T-cell (primary cell): ENCODE results near the gene MCM7. TPM values are rescaled to one million over a fixed set of nuclear protein-coding genes. Genes with fewer than 3 reads are reported as not detected.

Experiments
- ATAC-seq, 4 experiments: fragments of 200-7000 bp in 3 of 4; fragments of 150-1000 bp in 1 of 4; cut with Tn5 transposase; replicated peaks in 1 of 4; 1 replicate in 3 of 4; 2 replicates in 1 of 4; pipeline ENCODE4 v1.10.0; 2021; ENCODE audit warnings: moderate library complexity in 3 of 4, mild to moderate bottlenecking in 2 of 4, moderate number of reproducible peaks in 1 of 4
- CTCF ChIA-PET, 2 donors: fragments of 300-600 bp; sonication (Branson Sonifier 250); formaldehyde crosslinking; loops; one replicate each; lab custom pipeline; 2022; ENCODE audit warnings: antibody characterized with exemption in 2 of 2; lab: Charles Lee
- POLR2A ChIA-PET, 2 donors: fragments of 300-600 bp; sonication (Branson Sonifier 250); formaldehyde crosslinking; loops; one replicate each; lab custom pipeline; 2022; ENCODE audit warnings: antibody characterized with exemption in 2 of 2; lab: Charles Lee
- DNase-seq, 35 experiments: peaks; one replicate each; pipeline versions ENCODE4 v3.0.0 to v3.0.0-alpha.2; 2013 to 2023
- H3K27ac ChIP-seq: one replicate; pipeline ENCODE4 v1.5.1; 2013; ENCODE audit warnings: low read length
- H3K27me3 ChIP-seq, 2 experiments: replicated peaks in 1 of 2; 1 replicate in 1 of 2; 2 replicates in 1 of 2; pipeline versions ENCODE4 v1.6.1 to v1.7.0; 2013; ENCODE audit warnings: low read length in 1 of 2, mixed read lengths in 1 of 2; ENCODE audit not compliant: control insufficient read depth in 2 of 2, insufficient read depth in 2 of 2; ENCODE audit errors: extremely low read depth in 1 of 2
- H3K36me3 ChIP-seq, 2 donors: 1 replicate in 1 of 2; 2 replicates in 1 of 2; pipeline versions ENCODE4 v1.6.1 to v1.7.0; 2013; ENCODE audit warnings: low read length in 1 of 2; ENCODE audit not compliant: control insufficient read depth in 2 of 2, insufficient read depth in 1 of 2; ENCODE audit errors: extremely low read depth in 1 of 2
- H3K4me1 ChIP-seq, 2 experiments: 1 replicate in 1 of 2; 2 replicates in 1 of 2; pipeline versions ENCODE4 v1.6.1 to v1.7.0; 2013; ENCODE audit warnings: low read length in 2 of 2, mixed read lengths in 1 of 2; ENCODE audit not compliant: insufficient read depth in 2 of 2, control insufficient read depth in 1 of 2; ENCODE audit errors: extremely low read depth in 1 of 2
- H3K4me3 ChIP-seq, 2 donors: 1 replicate in 1 of 2; 2 replicates in 1 of 2; pipeline versions ENCODE4 v1.5.1 to v1.7.0; 2013; ENCODE audit warnings: mild to moderate bottlenecking in 2 of 2, low read length in 1 of 2, moderate library complexity in 1 of 2; ENCODE audit not compliant: control insufficient read depth in 1 of 2; ENCODE audit errors: extremely low read depth in 1 of 2
- H3K9me3 ChIP-seq: 2 replicates; pipeline ENCODE4 v1.7.0; 2013
- H3K27ac Mint-ChIP-seq, 2 donors: one replicate each; pipeline ENCODE4 v1.8.0; 2020 to 2021; ENCODE audit warnings: mild to moderate bottlenecking in 2 of 2, mixed read lengths in 2 of 2
- H3K27me3 Mint-ChIP-seq, 2 donors: one replicate each; pipeline ENCODE4 v1.8.0; 2021 to 2022; ENCODE audit warnings: mixed read lengths in 2 of 2
- H3K36me3 Mint-ChIP-seq: one replicate; pipeline ENCODE4 v1.8.0; 2021; ENCODE audit warnings: mixed read lengths
- H3K4me1 Mint-ChIP-seq, 3 donors: one replicate each; pipeline ENCODE4 v1.8.0; 2020 to 2022; ENCODE audit warnings: mixed read lengths in 3 of 3, mild to moderate bottlenecking in 1 of 3
- H3K4me3 Mint-ChIP-seq, 3 donors: one replicate each; pipeline ENCODE4 v1.8.0; 2020 to 2022; ENCODE audit warnings: mild to moderate bottlenecking in 3 of 3, mixed read lengths in 3 of 3, moderate library complexity in 3 of 3
- H3K9me3 Mint-ChIP-seq, 3 donors: one replicate each; pipeline ENCODE4 v1.8.0; 2020 to 2022; ENCODE audit warnings: mixed read lengths in 3 of 3
- WGBS: methylation state at CpG from one replicate; pipeline ENCODE4 v1.1.5; 2013; ENCODE audit warnings: missing lambda C conversion rate; ENCODE audit not compliant: insufficient coverage; 5-methylcytosine and 5-hydroxymethylcytosine counted together
- total RNA-seq, 35 experiments: library from RNA in 6 of 35; stranded (reverse) in 6 of 35; fragments of 120-200 nt in 1 of 35; gene quantifications; one replicate each; pipeline versions ENCODE4 v1.2.1 to v1.2.4 and lab custom pipeline; 2013 to 2026

Gene MCM7
- total RNA-seq, 5 donors from 2014 or later (not counting 1 experiment from before 2014, with no cell fraction given): 95.2 to 181 (median 164) TPM

- peaks cover 41 to 44% (median 42%) of the 10 kb centered on the region in 3 donors for H3K4me1 Mint-ChIP-seq
- ATAC-seq: no peak
- Histone ChIP-seq H3K36me3 (peaks cover 0 to 13% of the 10 kb centered on the region in 2 donors), H3K9me3 (no peaks in the 10 kb centered on the region), H3K27ac (peak overlapping the region; percentile 97), H3K4me1 (peaks cover 7 to 52% of the 10 kb centered on the region in 2 experiments), H3K27me3 (no peaks in the 10 kb centered on the region), H3K4me3 (peak overlapping the region; percentile 82 to 91)
- no peaks in the 10 kb centered on the region for H3K9me3 Mint-ChIP-seq
- H3K27ac Mint-ChIP-seq: peak overlapping the region; percentile 100
- ChIA-PET CTCF (interaction anchor here in 1 of 2 donors (1.0 to 1.1 kb wide), 2 partner anchors 22 to 667 kb away, joined by 3 to 6 read pairs; partner anchors contain the start of gene LAMTOR4), POLR2A (interaction anchor here (0.6 to 0.9 kb wide), 5 partner anchors 26 to 653 kb away, joined by 3 to 13 read pairs (median 3); partner anchors contain the start of gene GPC2 (in 1 of the 2))
- no peak for DNase-seq
- H3K36me3 Mint-ChIP-seq: peaks cover 12% of the 10 kb centered on the region
- 5% methylated on average over 25 of the region's 29 CpGs for WGBS
- H3K4me3 Mint-ChIP-seq: peak overlapping the region; percentile 98 to 100 (median 100)
- H3K27me3 Mint-ChIP-seq: no peaks in the 10 kb centered on the region
These were observed 25.2 kb upstream of the MCM7 start for GRCh38 chr7:100126239-100126930.

DNA sequence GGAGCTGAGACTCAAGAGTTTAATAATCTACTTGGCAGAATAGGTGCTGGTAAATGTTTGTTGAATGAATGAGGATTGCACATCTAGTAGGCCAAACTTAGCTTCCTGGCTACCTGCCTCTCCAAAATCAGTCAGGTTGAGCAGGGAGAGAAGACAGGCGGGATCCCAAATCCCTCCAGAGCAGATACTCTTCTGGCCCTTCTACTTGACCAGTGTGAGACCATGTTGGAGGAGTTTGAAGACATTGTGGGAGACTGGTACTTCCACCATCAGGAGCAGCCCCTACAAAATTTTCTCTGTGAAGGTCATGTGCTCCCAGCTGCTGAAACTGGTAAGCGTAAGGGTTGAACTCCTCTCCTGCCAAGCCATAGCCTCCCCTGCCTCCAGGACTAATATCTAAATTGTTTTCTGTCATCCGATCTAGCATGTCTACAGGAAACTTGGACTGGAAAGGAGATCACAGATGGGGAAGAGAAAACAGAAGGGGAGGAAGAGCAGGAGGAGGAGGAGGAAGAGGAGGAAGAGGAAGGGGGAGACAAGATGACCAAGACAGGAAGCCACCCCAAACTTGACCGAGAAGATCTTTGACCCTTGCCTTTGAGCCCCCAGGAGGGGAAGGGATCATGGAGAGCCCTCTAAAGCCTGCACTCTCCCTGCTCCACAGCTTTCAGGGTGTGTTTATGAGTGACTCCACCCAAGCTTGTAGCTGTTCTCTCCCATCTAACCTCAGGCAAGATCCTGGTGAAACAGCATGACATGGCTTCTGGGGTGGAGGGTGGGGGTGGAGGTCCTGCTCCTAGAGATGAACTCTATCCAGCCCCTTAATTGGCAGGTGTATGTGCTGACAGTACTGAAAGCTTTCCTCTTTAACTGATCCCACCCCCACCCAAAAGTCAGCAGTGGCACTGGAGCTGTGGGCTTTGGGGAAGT lies 23.4 kb upstream of the MCM7 start:
- ChIA-PET CTCF (interaction anchor here (0.5 to 0.6 kb wide), 6 partner anchors 11 to 580 kb away, joined by 3 to 7 read pairs (median 4); no protein-coding TSS in a partner anchor), POLR2A (interaction anchor here (0.5 to 0.8 kb wide), 5 partner anchors 24 to 661 kb away, joined by 3 to 6 read pairs (median 3); partner anchors contain the start of gene MCM7 (in 1 of the 2))
- 100% methylated on average over 1 of the region's 4 CpGs for whole genome bisulfite sequencing
- Histone ChIP-seq H3K27ac (no peak overlapping the region), H3K27me3 (no peaks in the 10 kb centered on the region), H3K36me3 (peaks cover 0 to 13% of the 10 kb centered on the region in 2 donors), H3K4me3 (no peak overlapping the region), H3K9me3 (no peaks in the 10 kb centered on the region), H3K4me1 (peaks cover 7 to 53% of the 10 kb centered on the region in 2 experiments)
- Mint-ChIP-seq H3K27me3 (no peaks in the 10 kb centered on the region), H3K4me3 (peak overlapping the region; percentile 98 to 100 (median 100)), H3K36me3 (peaks cover 12% of the 10 kb centered on the region), H3K9me3 (no peaks in the 10 kb centered on the region), H3K4me1 (peaks cover 45 to 49% (median 47%) of the 10 kb centered on the region in 3 donors), H3K27ac (peak overlapping the region; percentile 74 to 100)
- ATAC-seq (no peak), DNase-seq (no peak)

- peaks cover 0 to 13% of the 10 kb centered on the region in 2 donors for H3K36me3 ChIP-seq
- Mint-ChIP-seq H3K27ac (peak overlapping the region in 1 of 2 donors; percentile 28), H3K4me3 (no peak overlapping the region), H3K4me1 (peaks cover 50 to 53% (median 52%) of the 10 kb centered on the region in 3 donors), H3K27me3 (no peaks in the 10 kb centered on the region), H3K9me3 (no peaks in the 10 kb centered on the region), H3K36me3 (peaks cover 12% of the 10 kb centered on the region)
- 100% methylated on average over 1 of the region's 1 CpG for WGBS
- ChIA-PET CTCF (interaction anchor here (0.5 to 0.6 kb wide), 3 partner anchors 12 to 360 kb away, joined by 4 to 5 read pairs (median 4); no protein-coding TSS in a partner anchor), POLR2A (interaction anchor here in 1 of 2 donors (0.6 kb wide), 1 partner anchor 42 kb away, joined by 3 read pairs; no protein-coding TSS in a partner anchor)
- no peak for DNase-seq
- no peaks in the 10 kb centered on the region for H3K27me3 ChIP-seq
- no peak for ATAC-seq
- no peaks in the 10 kb centered on the region for H3K9me3 ChIP-seq
- H3K4me3 ChIP-seq: no peak overlapping the region
- H3K27ac ChIP-seq: no peak overlapping the region
- H3K4me1 ChIP-seq: peaks cover 9 to 52% of the 10 kb centered on the region in 2 experiments
These were observed 21.4 kb upstream of the MCM7 start for GRCh38 chr7:100122568-100122967.

GRCh38 chr7:100122067-100122466 lies 20.9 kb upstream of the MCM7 start:
- peaks cover 0 to 13% of the 10 kb centered on the region in 2 donors for H3K36me3 ChIP-seq
- Mint-ChIP-seq H3K36me3 (peaks cover 12% of the 10 kb centered on the region), H3K27ac (peak overlapping the region in 1 of 2 donors; percentile 46), H3K4me1 (peaks cover 50 to 53% (median 52%) of the 10 kb centered on the region in 3 donors), H3K9me3 (no peaks in the 10 kb centered on the region), H3K27me3 (no peaks in the 10 kb centered on the region), H3K4me3 (no peak overlapping the region)
- no peak for DNase-seq
- H3K4me3 ChIP-seq: no peak overlapping the region
- ChIA-PET POLR2A (interaction anchor here in 1 of 2 donors (0.6 kb wide), 1 partner anchor 41 kb away, joined by 3 read pairs; no protein-coding TSS in a partner anchor), CTCF (interaction anchor here (0.6 to 0.7 kb wide), 3 partner anchors 19 to 361 kb away, joined by 4 to 5 read pairs (median 4); no protein-coding TSS in a partner anchor)
- peaks cover 9 to 52% of the 10 kb centered on the region in 2 experiments for H3K4me1 ChIP-seq
- no peak for ATAC-seq
- no peaks in the 10 kb centered on the region for H3K9me3 ChIP-seq
- H3K27me3 ChIP-seq: no peaks in the 10 kb centered on the region
- whole genome bisulfite sequencing: 98% methylated on average over 7 of the region's 13 CpGs
- H3K27ac ChIP-seq: no peak overlapping the region

DNA sequence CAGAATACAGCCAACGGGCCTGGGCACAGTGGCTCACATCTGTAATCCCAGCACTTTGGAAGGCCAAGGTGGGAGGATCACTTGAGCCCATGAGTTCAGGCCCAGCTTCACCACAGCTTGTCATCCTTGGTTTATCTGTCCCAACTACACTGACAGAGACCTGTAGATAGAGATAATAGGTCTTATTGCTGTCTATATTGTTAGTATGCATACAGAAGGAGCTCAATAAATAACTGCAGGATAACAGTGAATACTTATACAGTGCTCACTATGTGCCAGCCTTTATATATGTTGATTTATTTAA lies 19.5 kb upstream of the MCM7 start:
- no peaks in the 10 kb centered on the region for H3K9me3 ChIP-seq
- peak overlapping the region in 1 of 2 donors; percentile 92 for H3K4me3 ChIP-seq
- peaks cover 0 to 13% of the 10 kb centered on the region in 2 donors for H3K36me3 ChIP-seq
- peak overlapping the region; percentile 98 for H3K27ac ChIP-seq
- H3K27me3 ChIP-seq: no peaks in the 10 kb centered on the region
- DNase-seq: no peak
- H3K9me3 Mint-ChIP-seq: no peaks in the 10 kb centered on the region
- H3K4me1 ChIP-seq: peaks cover 9 to 43% of the 10 kb centered on the region in 2 experiments
- ChIA-PET POLR2A (interaction anchor here (0.6 to 1.2 kb wide), 5 partner anchors 20 to 491 kb away, joined by 3 to 9 read pairs (median 4); partner anchors contain the start of genes AP4M1 (in 1 of the 2) and MCM7 (in 1 of the 2)), CTCF (interaction anchor here (0.6 to 1.8 kb wide), 7 partner anchors 9 to 201 kb away, joined by 3 to 9 read pairs (median 3); partner anchors contain the start of genes AP4M1 (in 1 of the 2), MCM7 (in 1 of the 2) and TRIM4 (in 1 of the 2))
- peaks cover 40 to 51% (median 42%) of the 10 kb centered on the region in 3 donors for H3K4me1 Mint-ChIP-seq
- H3K27ac Mint-ChIP-seq: peak overlapping the region; percentile 99
- no peaks in the 10 kb centered on the region for H3K27me3 Mint-ChIP-seq
- H3K4me3 Mint-ChIP-seq: peak overlapping the region; percentile 86 to 98 (median 96)
- no peak for ATAC-seq
- H3K36me3 Mint-ChIP-seq: peaks cover 12% of the 10 kb centered on the region
- WGBS: 20% methylated on average over 1 of the region's 1 CpG
